HepG2 (cell line): ENCODE data around the gene ZNF831. TPM values are rescaled to one million over a fixed set of nuclear protein-coding genes. Genes with fewer than 3 reads are reported as not detected.

ENCODE experiments used
- ATF4 ChIP-seq, 2 experiments: fragments of 450-650 bp in 1 of 2; sonication (generic) in 1 of 2; formaldehyde crosslinking; IDR thresholded peaks; 2 replicates each; pipeline versions ENCODE4 v1.5.0 to v1.8.0; 2020 to 2022; ENCODE audit warnings: mild to moderate bottlenecking in 1 of 2, missing genetic modification reagents in 1 of 2
- ATF6 ChIP-seq: sonication (generic); formaldehyde crosslinking; conservative IDR thresholded peaks from 2 replicates; pipeline ENCODE4 v1.4.0; 2020; ENCODE audit warnings: missing genetic modification reagents
- DR1 ChIP-seq: sonication (generic); formaldehyde crosslinking; IDR thresholded peaks from 2 replicates; pipeline ENCODE4 v1.8.0; 2021; ENCODE audit warnings: mild to moderate bottlenecking, missing genetic modification reagents, inconsistent platforms
- ELF1 ChIP-seq: sonication (generic); formaldehyde crosslinking; IDR thresholded peaks from 2 replicates; pipeline ENCODE4 v1.4.0; 2020; ENCODE audit warnings: missing genetic modification reagents
- FOXO1 ChIP-seq: sonication (generic); formaldehyde crosslinking; IDR thresholded peaks from 2 replicates; pipeline ENCODE4 v1.4.0; 2020; ENCODE audit warnings: missing genetic modification reagents
- IRX3 ChIP-seq: sonication (generic); formaldehyde crosslinking; IDR thresholded peaks from 2 replicates; pipeline ENCODE4 v1.8.1; 2023; ENCODE audit warnings: mild to moderate bottlenecking, low read depth, missing genetic modification reagents, borderline replicate concordance
- LCORL ChIP-seq, 2 experiments: fragments of 450-650 bp in 1 of 2; sonication (generic) in 1 of 2; formaldehyde crosslinking in 1 of 2; IDR thresholded peaks; 2 replicates each; pipeline versions ENCODE4 v1.5.0 to v1.6.1; 2017 to 2020; ENCODE audit warnings: antibody characterized with exemption in 1 of 2, missing genetic modification reagents in 1 of 2
- MAX ChIP-seq: IDR thresholded peaks from 2 replicates; pipeline ENCODE4 v1.6.1; 2012; ENCODE audit warnings: inconsistent platforms
- NFE2 ChIP-seq: sonication (generic); formaldehyde crosslinking; IDR thresholded peaks from 2 replicates; pipeline ENCODE4 v1.4.0; 2020; ENCODE audit warnings: missing genetic modification reagents
- PREB ChIP-seq: sonication (generic); formaldehyde crosslinking; IDR thresholded peaks from 2 replicates; pipeline ENCODE4 v1.4.0; 2020; ENCODE audit warnings: missing genetic modification reagents
- RXRB ChIP-seq: IDR thresholded peaks from 2 replicates; pipeline ENCODE4 v1.6.1; 2016; ENCODE audit warnings: borderline replicate concordance, missing genetic modification reagents, missing compliant biosample characterization
- SKI ChIP-seq: fragments of 450-650 bp; IDR thresholded peaks from one replicate; pipeline ENCODE4 v1.6.1; 2018; ENCODE audit warnings: mild to moderate bottlenecking; ENCODE audit not compliant: partially characterized antibody
- SMC3 ChIP-seq: IDR thresholded peaks from 2 replicates; pipeline ENCODE4 v1.6.1; 2011; ENCODE audit warnings: low read length, improper control_type of control experiment
- ZBTB21 ChIP-seq: sonication (generic); formaldehyde crosslinking; IDR thresholded peaks from 2 replicates; pipeline ENCODE4 v1.4.0; 2020; ENCODE audit warnings: missing genetic modification reagents
- ZNF251 ChIP-seq: sonication (generic); formaldehyde crosslinking; IDR thresholded peaks from 2 replicates; pipeline ENCODE4 v1.9.0; 2021; ENCODE audit warnings: mild to moderate bottlenecking, missing genetic modification reagents
- ZNF263 ChIP-seq: sonication (generic); formaldehyde crosslinking; IDR thresholded peaks from 2 replicates; pipeline ENCODE4 v1.4.0; 2020; ENCODE audit warnings: missing genetic modification reagents
- ZNF280B ChIP-seq: sonication (generic); formaldehyde crosslinking; IDR thresholded peaks from 2 replicates; pipeline ENCODE4 v1.5.0; 2020; ENCODE audit warnings: missing genetic modification reagents, mild to moderate bottlenecking, borderline replicate concordance
- ZNF317 ChIP-seq: sonication (generic); formaldehyde crosslinking; IDR thresholded peaks from 2 replicates; pipeline ENCODE4 v1.5.0; 2020; ENCODE audit warnings: mild to moderate bottlenecking, missing genetic modification reagents
- ZNF331 ChIP-seq: sonication (generic); formaldehyde crosslinking; IDR thresholded peaks from 2 replicates; pipeline ENCODE4 v1.4.0; 2020; ENCODE audit warnings: missing genetic modification reagents
- ZNF549 ChIP-seq: sonication (generic); formaldehyde crosslinking; IDR thresholded peaks from 2 replicates; pipeline ENCODE4 v1.5.0; 2020; ENCODE audit warnings: missing genetic modification reagents
- ZNF556 ChIP-seq: sonication (generic); formaldehyde crosslinking; IDR thresholded peaks from 2 replicates; pipeline ENCODE4 v1.4.0; 2020; ENCODE audit warnings: mild to moderate bottlenecking, missing genetic modification reagents, borderline replicate concordance
- ZNF672 ChIP-seq: sonication (generic); formaldehyde crosslinking; IDR thresholded peaks from 2 replicates; pipeline ENCODE4 v1.8.1; 2022; ENCODE audit warnings: missing genetic modification reagents
- ZNF720 ChIP-seq: sonication (generic); formaldehyde crosslinking; IDR thresholded peaks from 2 replicates; pipeline ENCODE4 v1.4.0; 2020; ENCODE audit warnings: missing genetic modification reagents
- ZNF83 ChIP-seq: sonication (generic); formaldehyde crosslinking; IDR thresholded peaks from 2 replicates; pipeline ENCODE4 v1.4.0; 2020; ENCODE audit warnings: missing genetic modification reagents, mild to moderate bottlenecking, borderline replicate concordance
- ZNF891 ChIP-seq: sonication (generic); formaldehyde crosslinking; IDR thresholded peaks from 2 replicates; pipeline ENCODE4 v1.5.0; 2020; ENCODE audit warnings: mild to moderate bottlenecking, missing genetic modification reagents
- polyA plus RNA-seq, 8 experiments: library from polyadenylated mRNA; depleted of rRNA in 3 of 8; stranded (reverse) in 7 of 8; unstranded in 1 of 8; fragments of >200 nt; fragmentation: Illumina TruSeq in 4 of 8; extraction: Trizol in 4 of 8; gene quantifications; 2 replicates each; pipeline versions ENCODE4 v1.2.1 to v1.2.3, GENCODE V29; 2011 to 2016; ENCODE audit warnings: low read depth in 4 of 8, missing spikeins in 1 of 8, mixed read lengths in 1 of 8; ENCODE audit not compliant: insufficient read depth in 1 of 8
- total RNA-seq, 5 experiments: library from RNA; depleted of rRNA; stranded (reverse); fragments of >200 nt; fragmentation: Illumina TruSeq; extraction: Trizol; gene quantifications; 2 replicates each; pipeline ENCODE4 v1.2.3, GENCODE V29; 2016; ENCODE audit warnings: low read depth in 1 of 5

ZNF831 gene
- total and polyA plus RNA-seq, 2 of the 13 experiments (the other 11 are each of a cell fraction or from before 2014, with no cell fraction given) = not detected

GRCh38 chr20:59222253-59223181 lies 58.9 kb downstream of the ZNF831 start (continued):
- TF ChIP-seq ZNF280B (CRISPR knock-in tag) (peak; percentile 22; the same call in 1 of the 2 replicates), RXRB (peak; percentile 19; the same call in 1 of the 2 replicates), MAX (no peak), ZNF251 (CRISPR knock-in tag) (no peak), ZNF317 (no peak), ZNF549 (no peak), PREB (CRISPR knock-in tag) (no peak), IRX3 (no peak), ZNF720 (CRISPR knock-in tag) (no peak), ELF1 (CRISPR knock-in tag) (peak; percentile 74), ZNF263 (no peak), FOXO1 (CRISPR knock-in tag) (peak; percentile 45; the same call in 1 of the 2 replicates), ZNF891 (CRISPR knock-in tag) (no peak), DR1 (CRISPR knock-in tag) (no peak), ZNF672 (CRISPR knock-in tag) (no peak), LCORL (IDR thresholded peaks at IDR 0.05) (no peak), LCORL (CRISPR knock-in tag; IDR thresholded peaks at IDR 0.05) (no peak), ZNF83 (no peak), ATF6 (CRISPR knock-in tag) (no peak), SMC3 (peak; percentile 59), ZNF331 (CRISPR knock-in tag) (peak; percentile 24; the same call in 1 of the 2 replicates), ATF4 (CRISPR knock-in tag; IDR thresholded peaks at IDR 0.05) (no peak), ZNF556 (CRISPR knock-in tag) (no peak), NFE2 (CRISPR knock-in tag) (no peak), SKI (no peak), ZBTB21 (CRISPR knock-in tag) (no peak)
